ENCODE data around the gene MPV17L2. TPM values are rescaled to one million over a fixed set of nuclear protein-coding genes. Genes with fewer than 3 reads are reported as not detected.

The MPV17L2 gene
- total RNA-seq, 1 donor from 2014 or later, result 20.9 TPM

DNA sequence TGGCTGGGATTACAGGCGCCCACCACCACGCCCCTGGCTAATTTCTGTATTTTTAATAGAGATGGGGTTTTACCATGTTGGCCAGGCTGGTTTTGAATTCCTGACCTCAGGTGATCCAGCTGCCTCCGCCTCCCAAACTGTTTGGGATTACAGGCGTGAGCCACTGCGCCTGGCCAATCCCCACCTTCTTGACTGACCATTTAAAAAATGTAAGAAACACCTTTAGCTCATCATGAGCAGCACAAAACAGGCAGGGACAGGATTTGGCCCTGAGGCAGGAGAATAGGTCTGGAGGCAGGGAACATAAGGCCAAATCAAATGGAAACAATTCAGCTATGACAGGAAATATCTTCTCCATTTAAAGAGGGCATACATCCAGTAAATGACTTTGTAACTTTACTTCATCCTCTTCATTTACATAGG, 1.4 kb upstream of the MPV17L2 start:
- Mint-ChIP-seq H3K36me3 (ENCODE audit: low read depth) (peaks cover 3% of the 10 kb centered on the region), H3K27ac (peak overlapping the region; percentile 86), H3K9me3 (no peaks in the 10 kb centered on the region), H3K4me3 (peak overlapping the region; percentile 81), H3K4me1 (peaks cover 21% of the 10 kb centered on the region), H3K27me3 (no peaks in the 10 kb centered on the region)
- no peak for DNase-seq
- intact Hi-C loops (cut with micrococcal nuclease), result loop anchor here (1.0 to 2.0 kb wide), 4 partner anchors 13 to 131 kb away; partner anchors contain the start of genes LSM4, PIK3R2 and RAB3A

DNA sequence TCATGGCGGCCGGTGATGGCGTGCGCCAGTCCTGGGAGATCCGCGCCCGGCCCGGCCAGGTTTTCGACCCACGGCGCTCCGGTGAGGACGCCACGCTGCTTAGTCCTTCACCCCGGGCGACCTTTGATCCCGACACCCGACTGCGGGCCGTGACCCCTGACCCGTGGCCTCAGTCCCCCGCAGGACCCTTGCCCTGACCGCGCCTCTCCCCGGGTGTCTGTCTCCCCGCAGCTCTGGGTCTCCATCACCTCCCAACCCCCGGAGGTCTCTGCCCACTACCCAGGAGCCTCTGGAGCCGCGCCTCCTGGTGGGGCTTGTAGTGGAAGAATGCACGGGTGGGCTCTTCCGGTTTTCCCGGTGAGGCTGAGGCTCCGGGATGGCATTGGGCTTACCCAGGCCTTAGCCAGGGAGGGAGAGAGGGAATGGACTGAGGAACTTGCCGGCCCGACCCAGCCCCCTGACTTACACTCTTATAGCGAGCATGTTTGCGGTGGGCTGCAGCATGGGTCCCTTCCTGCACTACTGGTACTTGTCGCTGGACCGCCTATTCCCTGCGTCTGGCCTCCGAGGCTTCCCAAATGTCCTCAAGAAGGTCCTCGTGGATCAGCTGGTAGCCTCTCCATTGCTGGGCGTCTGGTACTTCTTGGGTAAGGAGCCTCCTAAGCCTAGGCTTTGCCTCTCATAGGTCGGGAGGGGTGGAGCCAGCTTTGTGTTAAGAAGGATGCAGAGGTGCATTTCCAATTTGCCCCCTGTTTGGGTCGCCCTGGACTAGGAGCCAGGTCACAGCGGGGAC, 566 bp downstream of the MPV17L2 start:
- intact Hi-C loops (cut with micrococcal nuclease), result loop anchor here (1.0 to 2.0 kb wide), 3 partner anchors 41 to 329 kb away; partner anchors contain the start of genes ELL, LSM4 and PIK3R2
- Mint-ChIP-seq H3K4me1 (peaks cover 23% of the 10 kb centered on the region), H3K9me3 (no peaks in the 10 kb centered on the region), H3K27ac (peak overlapping the region; percentile 86), H3K4me3 (peak overlapping the region; percentile 81), H3K27me3 (no peaks in the 10 kb centered on the region), H3K36me3 (ENCODE audit: low read depth) (peaks cover 11% of the 10 kb centered on the region)
- peak; percentile 67 for DNase-seq

DNA sequence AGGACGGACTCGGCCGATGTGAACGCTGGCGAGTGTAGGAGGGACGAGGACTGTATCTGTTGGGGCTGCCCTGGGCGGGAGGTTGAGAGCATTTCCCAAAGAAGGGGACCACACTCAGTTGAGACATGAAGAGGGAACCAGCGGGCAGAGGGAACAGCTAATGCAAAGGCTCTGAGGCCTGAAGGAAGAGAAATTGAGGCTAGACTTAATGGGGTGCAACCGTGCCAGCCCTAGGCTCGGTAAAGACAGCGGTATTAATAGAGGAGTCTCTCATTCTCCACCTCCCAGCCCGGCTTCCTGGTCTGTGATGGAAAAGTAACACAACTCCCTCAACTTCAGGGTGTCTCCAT, 1.1 kb downstream of the MPV17L2 start:
- peak; percentile 64 for DNase-seq
- Mint-ChIP-seq H3K36me3 (ENCODE audit: low read depth) (peaks cover 11% of the 10 kb centered on the region), H3K27me3 (no peaks in the 10 kb centered on the region), H3K27ac (peak overlapping the region; percentile 86), H3K9me3 (no peaks in the 10 kb centered on the region), H3K4me3 (peak overlapping the region; percentile 81), H3K4me1 (peaks cover 23% of the 10 kb centered on the region)
- intact Hi-C loops (cut with micrococcal nuclease), result no loop called here

DNA sequence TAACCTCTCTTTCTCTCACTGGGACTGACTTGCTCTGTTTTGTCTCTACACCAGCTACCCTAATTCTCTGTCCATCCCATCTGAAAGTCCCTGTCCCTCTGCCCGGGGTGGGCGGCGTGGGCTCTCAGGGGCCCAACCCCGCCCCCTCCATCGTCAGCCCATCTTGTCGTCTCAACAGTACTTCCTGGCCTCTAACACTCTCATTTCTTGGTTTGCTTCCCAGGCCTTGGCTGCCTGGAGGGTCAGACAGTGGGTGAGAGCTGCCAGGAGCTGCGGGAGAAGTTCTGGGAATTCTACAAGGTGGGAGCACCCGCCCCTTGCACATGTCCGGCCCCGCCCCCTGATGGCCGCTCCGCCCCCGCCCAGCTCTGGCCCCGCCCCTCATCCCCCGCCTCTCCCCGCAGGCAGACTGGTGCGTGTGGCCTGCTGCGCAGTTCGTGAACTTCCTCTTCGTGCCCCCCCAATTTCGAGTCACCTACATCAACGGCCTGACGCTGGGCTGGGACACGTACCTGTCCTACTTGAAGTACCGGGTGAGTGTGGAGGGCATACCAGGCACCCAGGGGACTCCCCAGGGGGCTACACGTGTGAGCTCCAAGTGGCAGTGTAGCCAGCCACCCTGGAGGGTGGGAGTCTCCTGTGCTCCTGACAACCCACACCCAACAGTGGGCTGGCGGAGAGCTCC, 1.7 kb downstream of the MPV17L2 start:
- no peaks in the 10 kb centered on the region for H3K27me3 Mint-ChIP-seq
- peak; percentile 76 for DNase-seq
- peaks cover 11% of the 10 kb centered on the region for H3K36me3 Mint-ChIP-seq (ENCODE audit: low read depth)
- peaks cover 23% of the 10 kb centered on the region for H3K4me1 Mint-ChIP-seq
- H3K27ac Mint-ChIP-seq, result peak overlapping the region; percentile 86
- intact Hi-C loops (cut with micrococcal nuclease), result no loop called here
- no peaks in the 10 kb centered on the region for H3K9me3 Mint-ChIP-seq
- peak overlapping the region; percentile 81 for H3K4me3 Mint-ChIP-seq

DNA sequence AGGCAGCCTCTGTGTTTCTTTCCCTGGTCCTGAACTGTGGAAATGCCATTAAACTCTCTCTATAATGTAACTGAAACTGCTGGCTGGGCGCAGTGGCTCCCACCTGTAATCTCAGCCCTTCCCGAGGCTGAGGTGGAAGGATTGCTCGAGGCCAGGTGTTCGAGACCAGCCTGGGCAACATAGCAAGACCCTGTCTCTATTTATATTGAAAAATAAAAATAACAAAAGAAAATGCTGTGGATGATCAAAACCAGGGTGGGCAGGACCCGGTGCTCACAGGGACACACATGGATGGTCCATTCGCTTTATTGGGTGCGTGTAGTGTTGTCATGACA, 3.5 kb downstream of the MPV17L2 start:
- H3K9me3 Mint-ChIP-seq, result no peaks in the 10 kb centered on the region
- DNase-seq, result no peak
- H3K36me3 Mint-ChIP-seq (ENCODE audit: low read depth), result peaks cover 14% of the 10 kb centered on the region
- intact Hi-C loops (cut with micrococcal nuclease), result no loop called here
- H3K27me3 Mint-ChIP-seq, result no peaks in the 10 kb centered on the region
- H3K4me1 Mint-ChIP-seq, result peaks cover 25% of the 10 kb centered on the region
- H3K27ac Mint-ChIP-seq, result no peak overlapping the region
- no peak overlapping the region for H3K4me3 Mint-ChIP-seq

DNA sequence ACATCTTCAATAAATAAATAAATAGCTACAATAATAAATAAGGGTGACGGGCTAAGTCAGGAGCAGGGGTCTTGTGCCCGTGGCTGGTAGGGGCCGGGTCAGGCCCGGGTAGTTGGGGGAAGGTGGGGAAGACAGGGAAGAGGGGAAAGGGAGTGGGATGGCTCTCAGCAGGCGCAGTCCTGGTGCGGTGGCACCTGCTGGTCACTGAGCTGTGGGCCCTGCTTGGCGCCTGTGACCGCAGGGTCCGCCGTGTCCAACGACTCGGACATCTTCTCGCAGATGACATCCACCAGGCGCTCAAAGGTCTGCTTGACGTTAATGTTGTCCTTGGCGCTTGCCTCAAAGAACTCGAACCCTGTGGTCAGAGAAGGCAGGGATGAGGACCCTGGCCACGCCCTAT, 4.3 kb downstream of the MPV17L2 start:
- peaks cover 20% of the 10 kb centered on the region for H3K36me3 Mint-ChIP-seq (ENCODE audit: low read depth)
- no peak for DNase-seq
- H3K4me3 Mint-ChIP-seq, result no peak overlapping the region
- intact Hi-C loops (cut with micrococcal nuclease), result no loop called here
- H3K27me3 Mint-ChIP-seq, result no peaks in the 10 kb centered on the region
- H3K4me1 Mint-ChIP-seq, result peaks cover 25% of the 10 kb centered on the region
- H3K9me3 Mint-ChIP-seq, result no peaks in the 10 kb centered on the region
- H3K27ac Mint-ChIP-seq, result no peak overlapping the region

DNA sequence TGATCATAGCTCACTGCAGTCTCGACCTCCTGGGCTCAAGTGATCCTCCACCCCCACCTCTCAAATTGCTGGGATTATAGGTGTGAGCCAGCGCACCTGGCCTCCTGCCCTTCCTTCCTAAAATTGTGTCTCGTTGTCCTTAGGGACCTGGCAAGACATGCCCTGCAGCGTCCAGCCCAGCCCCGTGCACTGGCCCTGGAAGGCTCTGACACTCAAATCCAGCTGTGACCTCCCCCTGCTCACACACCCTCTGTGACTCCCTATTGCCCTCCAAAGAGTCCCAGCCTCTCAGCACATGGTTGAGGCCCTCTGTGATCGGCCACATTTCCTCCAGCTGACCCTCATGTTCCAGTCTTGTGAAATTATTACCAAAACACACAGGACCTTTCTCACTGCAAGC, 4.9 kb downstream of the MPV17L2 start:
- H3K27me3 Mint-ChIP-seq, result no peaks in the 10 kb centered on the region
- H3K27ac Mint-ChIP-seq, result no peak overlapping the region
- intact Hi-C loops (cut with micrococcal nuclease), result no loop called here
- H3K9me3 Mint-ChIP-seq, result no peaks in the 10 kb centered on the region
- peaks cover 25% of the 10 kb centered on the region for H3K4me1 Mint-ChIP-seq
- H3K36me3 Mint-ChIP-seq (ENCODE audit: low read depth), result peaks cover 20% of the 10 kb centered on the region
- H3K4me3 Mint-ChIP-seq, result no peak overlapping the region
- DNase-seq, result no peak

DNA sequence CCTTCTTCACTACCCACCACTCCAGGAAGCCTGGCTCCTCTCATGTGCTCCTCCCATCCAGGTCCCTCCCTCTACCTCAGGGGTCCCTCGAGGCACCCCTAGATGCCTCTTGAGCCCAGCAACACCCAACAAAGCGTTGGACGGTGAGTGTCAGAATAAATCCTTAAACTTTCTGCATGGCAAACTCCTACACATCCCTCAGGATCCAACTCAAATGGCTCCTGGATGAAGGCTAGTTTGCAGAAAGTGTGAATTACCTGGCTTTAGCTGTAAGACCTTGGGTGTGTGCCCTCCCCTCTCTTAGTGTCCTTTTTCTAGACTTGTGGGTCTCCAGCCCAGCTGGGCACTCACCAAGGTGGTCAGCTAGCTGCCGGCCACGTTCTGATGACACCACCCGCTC, 5.4 kb downstream of the MPV17L2 start:
- Mint-ChIP-seq H3K36me3 (ENCODE audit: low read depth) (peaks cover 18% of the 10 kb centered on the region), H3K4me1 (peaks cover 29% of the 10 kb centered on the region), H3K4me3 (no peak overlapping the region), H3K27me3 (no peaks in the 10 kb centered on the region), H3K9me3 (no peaks in the 10 kb centered on the region), H3K27ac (no peak overlapping the region)
- no peak for DNase-seq
- intact Hi-C loops (cut with micrococcal nuclease), result no loop called here

DNA sequence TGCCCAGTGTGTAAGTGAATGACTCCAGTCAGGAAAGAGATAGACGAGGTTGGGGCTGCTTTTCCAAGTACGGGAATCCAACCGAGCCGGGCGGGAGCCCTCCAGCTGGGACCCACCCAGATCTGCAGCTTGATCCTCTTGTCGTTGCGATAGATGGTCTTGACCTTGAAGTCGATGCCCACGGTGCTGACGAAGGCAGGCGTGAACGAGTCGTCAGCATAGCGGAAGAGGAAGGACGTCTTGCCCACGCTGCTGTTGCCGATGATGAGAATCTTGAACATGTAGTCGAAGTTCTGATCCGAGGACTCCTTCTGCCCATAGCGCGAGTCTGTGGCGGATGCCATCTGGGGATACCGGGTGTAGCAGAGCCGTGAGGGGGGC, 9.4 kb downstream of the MPV17L2 start:
- no peak for DNase-seq
- Mint-ChIP-seq H3K4me3 (peak overlapping the region; percentile 97), H3K36me3 (ENCODE audit: low read depth) (peaks cover 18% of the 10 kb centered on the region), H3K4me1 (peaks cover 23% of the 10 kb centered on the region), H3K9me3 (no peaks in the 10 kb centered on the region), H3K27me3 (peaks cover 2% of the 10 kb centered on the region), H3K27ac (no peak overlapping the region)
- intact Hi-C loops (cut with micrococcal nuclease), result loop anchor here (5.0 kb wide), 1 partner anchor 215 kb away; the partner anchor contains the start of gene SSBP4

DNA sequence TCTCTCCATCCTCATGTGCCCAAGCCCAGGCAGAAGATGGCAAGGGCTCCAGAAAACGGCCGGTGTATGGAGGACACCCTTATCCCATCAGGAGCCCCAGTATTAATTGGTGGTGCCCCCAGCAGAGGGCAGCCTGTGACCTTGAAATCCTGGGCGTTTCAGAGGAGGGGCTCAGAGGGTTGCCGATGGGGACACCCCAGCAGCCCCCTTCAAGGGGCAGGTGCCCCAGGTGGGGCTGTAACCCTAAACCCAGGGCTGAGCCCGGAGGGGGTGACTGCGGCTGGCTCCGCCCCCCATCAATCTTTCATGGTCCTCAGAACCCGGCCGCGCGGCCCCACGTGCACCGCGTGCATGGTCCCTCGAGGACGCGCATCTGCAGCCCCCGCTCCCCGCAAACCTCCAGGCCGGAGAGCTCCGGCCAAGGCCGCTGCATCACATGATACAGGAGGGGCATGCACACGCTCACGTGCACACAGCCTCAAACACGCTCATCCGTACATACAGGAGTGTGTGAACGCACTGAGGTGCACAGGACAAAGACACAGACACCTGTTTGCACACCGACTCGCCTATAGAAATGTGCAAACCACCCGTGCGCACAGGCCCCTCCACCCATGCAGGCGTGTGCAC, 9.9 kb downstream of the MPV17L2 start:
- peak overlapping the region; percentile 87 for H3K27ac Mint-ChIP-seq
- peaks cover 17% of the 10 kb centered on the region for H3K36me3 Mint-ChIP-seq (ENCODE audit: low read depth)
- no peaks in the 10 kb centered on the region for H3K9me3 Mint-ChIP-seq
- peak overlapping the region; percentile 97 for H3K4me3 Mint-ChIP-seq
- peak; percentile 78 for DNase-seq
- H3K27me3 Mint-ChIP-seq, result peaks cover 2% of the 10 kb centered on the region
- H3K4me1 Mint-ChIP-seq, result peaks cover 23% of the 10 kb centered on the region
- intact Hi-C loops (cut with micrococcal nuclease), result loop anchor here (1.0 to 5.0 kb wide), 2 partner anchors 137 to 214 kb away; partner anchors contain the start of genes PGPEP1 and SSBP4

DNA sequence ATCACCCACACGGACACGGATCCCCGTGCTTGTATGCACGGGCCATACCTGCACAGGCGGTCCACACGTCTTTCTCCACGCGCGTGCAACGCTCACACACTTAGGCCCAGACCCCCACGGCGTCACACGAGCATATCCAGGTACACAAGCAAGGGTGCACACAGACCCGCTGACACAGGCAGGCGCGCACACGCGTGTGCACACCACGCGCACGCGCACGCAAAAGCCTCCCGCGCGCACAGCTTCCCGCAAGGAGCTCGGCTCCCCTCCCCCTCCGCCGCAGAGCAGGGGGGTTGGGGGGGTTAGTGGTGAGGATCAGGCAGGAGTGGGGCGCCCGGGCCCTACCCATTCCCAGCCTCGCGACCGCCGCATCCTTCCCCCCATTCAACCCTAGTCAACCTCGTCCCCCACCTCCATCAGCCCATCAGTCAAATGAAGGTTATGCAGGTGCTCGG, 10.4 kb downstream of the MPV17L2 start:
- peak overlapping the region; percentile 87 for H3K27ac Mint-ChIP-seq
- no peaks in the 10 kb centered on the region for H3K9me3 Mint-ChIP-seq

DNA sequence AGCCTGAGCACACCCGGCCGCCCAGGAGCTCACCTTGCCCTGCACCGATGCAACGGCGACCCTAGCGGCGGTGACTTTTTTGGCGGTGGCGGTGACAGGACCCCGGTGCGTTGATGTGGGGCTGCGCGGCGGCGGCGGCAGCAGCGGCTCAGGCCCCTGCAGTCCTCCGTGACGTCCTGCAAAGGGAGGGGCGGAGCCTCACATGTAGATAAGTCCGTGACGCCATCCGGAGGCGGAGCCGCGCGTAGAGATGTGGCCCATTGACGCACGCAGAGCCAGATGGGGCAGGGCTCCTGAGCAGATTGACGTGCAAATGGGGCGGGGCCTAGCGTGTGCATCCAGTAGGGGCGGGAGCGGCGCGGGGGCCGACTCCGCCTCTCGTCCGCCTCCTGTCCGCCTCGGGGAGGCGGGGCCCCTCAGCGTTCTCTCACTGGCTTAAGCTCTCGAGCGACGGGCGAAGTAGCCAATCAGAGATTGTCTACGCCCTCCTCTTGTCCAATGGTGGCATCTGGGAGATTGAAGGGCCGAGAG, 10.9 kb downstream of the MPV17L2 start, which contains the start of gene RAB3A:
RAB3A (minus strand) TSS at position 180 of the 531 bp plus-strand sequence. CDS start 1,302 bp downstream, outside the sequence.
- H3K27me3 Mint-ChIP-seq, result peaks cover 3% of the 10 kb centered on the region
- peaks cover 21% of the 10 kb centered on the region for H3K4me1 Mint-ChIP-seq
- intact Hi-C loops (cut with micrococcal nuclease), result loop anchor here (1.0 to 5.0 kb wide), 6 partner anchors 12 to 213 kb away; partner anchors contain the start of genes LSM4, PGPEP1 and SSBP4
- no peaks in the 10 kb centered on the region for H3K9me3 Mint-ChIP-seq
- peak; percentile 100 for DNase-seq
- H3K27ac Mint-ChIP-seq, result peak within 1 kb of the TSS; percentile 95
- H3K4me3 Mint-ChIP-seq, result peak within 1 kb of the TSS; percentile 97
- H3K36me3 Mint-ChIP-seq (ENCODE audit: low read depth), result peaks cover 10% of the 10 kb centered on the region

More for the DNA sequence above, 10.4 kb downstream of the MPV17L2 start:
- Mint-ChIP-seq H3K27me3 (peaks cover 3% of the 10 kb centered on the region), H3K4me1 (peaks cover 21% of the 10 kb centered on the region), H3K36me3 (ENCODE audit: low read depth) (peaks cover 12% of the 10 kb centered on the region), H3K4me3 (peak overlapping the region; percentile 97)
- peak; percentile 88 for DNase-seq
- intact Hi-C loops (cut with micrococcal nuclease), result loop anchor here (1.0 to 5.0 kb wide), 2 partner anchors 137 to 214 kb away; partner anchors contain the start of genes PGPEP1 and SSBP4

All from activated CD4-positive, alpha-beta T cell treated with anti-CD3 and anti-CD28 coated beads, Interleukin-2, amount 10 ng/mL, durations not matched to agents 24 days and 14 days (primary cell).